Fibroblast of lung (primary cell): ENCODE results near the gene ITGBL1. TPM values are rescaled to one million over a fixed set of nuclear protein-coding genes. Genes with fewer than 3 reads are reported as not detected.

ENCODE experiments used
- DNase-seq, 2 donors: peaks; one replicate each; pipeline versions ENCODE4 v3.0.0 to v3.0.0-alpha.2; 2010; ENCODE audit warnings: low read depth in 2 of 2
- H2AFZ ChIP-seq: 2 replicates; pipeline ENCODE4 v1.5.1; 2012; ENCODE audit warnings: low read length, control low read depth, inconsistent platforms
- H3K27ac ChIP-seq: 2 replicates; pipeline ENCODE4 v1.5.1; 2011; ENCODE audit warnings: low read length, control low read depth; ENCODE audit not compliant: insufficient read depth
- H3K27me3 ChIP-seq: 2 replicates; pipeline ENCODE4 v1.5.1; 2011; ENCODE audit warnings: mild to moderate bottlenecking, low read length; ENCODE audit not compliant: control insufficient read depth, insufficient read depth
- H3K36me3 ChIP-seq: 2 replicates; pipeline ENCODE4 v1.5.1; 2011; ENCODE audit warnings: low read length; ENCODE audit not compliant: control insufficient read depth, insufficient read depth
- H3K4me1 ChIP-seq: 2 replicates; pipeline ENCODE4 v1.5.1; 2011; ENCODE audit warnings: low read length; ENCODE audit not compliant: control insufficient read depth, insufficient read depth; ENCODE audit errors: extremely low read depth
- H3K4me2 ChIP-seq: 2 replicates; pipeline ENCODE4 v1.5.1; 2011; ENCODE audit warnings: low read length, control low read depth; ENCODE audit not compliant: insufficient read depth; ENCODE audit errors: extremely low read depth
- H3K4me3 ChIP-seq, 4 experiments: fragments of 200-600 bp in 1 of 4; sonication (generic) in 1 of 4; replicated peaks in 1 of 4; 2 replicates each; pipeline ENCODE4 v1.5.1; 2011 to 2016; ENCODE audit warnings: low read length in 4 of 4, low read depth in 3 of 4, mild to moderate bottlenecking in 3 of 4, control low read depth in 2 of 4, inconsistent platforms in 1 of 4, mixed read lengths in 1 of 4; ENCODE audit not compliant: insufficient read depth in 1 of 4; ENCODE audit errors: control extremely low read depth in 1 of 4
- H3K79me2 ChIP-seq: 2 replicates; pipeline ENCODE4 v1.5.1; 2012; ENCODE audit warnings: mild to moderate bottlenecking, low read length, inconsistent platforms; ENCODE audit not compliant: control insufficient read depth, insufficient read depth
- H3K9ac ChIP-seq: 2 replicates; pipeline ENCODE4 v1.5.1; 2011; ENCODE audit warnings: mild to moderate bottlenecking, low read length, control low read depth; ENCODE audit not compliant: insufficient read depth
- H3K9me3 ChIP-seq: 2 replicates; pipeline ENCODE4 v1.5.1; 2012; ENCODE audit warnings: low read depth, low read length; ENCODE audit not compliant: control insufficient read depth, insufficient read depth
- H4K20me1 ChIP-seq: 2 replicates; pipeline ENCODE4 v1.5.1; 2011; ENCODE audit warnings: low read length; ENCODE audit not compliant: control insufficient read depth, insufficient read depth; ENCODE audit errors: extremely low read depth
- CTCF ChIP-seq, 2 donors: IDR thresholded peaks in 1 of 2; conservative IDR thresholded peaks in 1 of 2; 1 replicate in 1 of 2; 2 replicates in 1 of 2; pipeline ENCODE4 v1.5.1; 2011 to 2012; ENCODE audit warnings: low read length in 2 of 2, control low read depth in 1 of 2, inconsistent platforms in 1 of 2, low read depth in 1 of 2, mild to moderate bottlenecking in 1 of 2
- EZH2 ChIP-seq: IDR thresholded peaks from 2 replicates; pipeline ENCODE4 v1.5.1; 2012; ENCODE audit warnings: low read length, control low read depth, mild to moderate bottlenecking; ENCODE audit errors: missing control alignments
- polyA plus RNA-seq, 2 donors: library from polyadenylated mRNA; depleted of rRNA in 1 of 2; stranded (reverse) in 1 of 2; unstranded in 1 of 2; fragments of >200 nt; gene quantifications; 2 replicates each; pipeline ENCODE4 v1.2.1, GENCODE V29; 2011 to 2012; ENCODE audit warnings: missing spikeins in 1 of 2
- total RNA-seq: library from RNA; depleted of rRNA; stranded (reverse); fragments of >200 nt; gene quantifications from 2 replicates; pipeline ENCODE4 v1.2.1, GENCODE V29; 2014

ITGBL1 gene
- total and polyA plus RNA-seq, 2 donors (not counting 1 experiment from before 2014, with no cell fraction given), result 45.1 to 87.4 TPM

- H3K4me1 ChIP-seq, result peaks cover 24% of the 10 kb centered on the region
- peak overlapping the region; percentile 66 for H3K27ac ChIP-seq
- H3K9ac ChIP-seq, result no peak overlapping the region
- no peak for TF ChIP-seq CTCF (conservative IDR thresholded peaks at IDR 0.05 in 1 of 2, IDR thresholded peaks at IDR 0.05 in 1 of 2; ENCODE audit: low read depth in 1 of 2, low read length in 2 of 2)
- TF ChIP-seq EZH2, result no peak
- H3K36me3 ChIP-seq, result no peaks in the 10 kb centered on the region
- peaks cover 12% of the 10 kb centered on the region for H3K79me2 ChIP-seq
- no peaks in the 10 kb centered on the region for H4K20me1 ChIP-seq
- H2AFZ ChIP-seq, result no peak overlapping the region
- H3K9me3 ChIP-seq, result no peaks in the 10 kb centered on the region
- H3K27me3 ChIP-seq, result no peaks in the 10 kb centered on the region
- no peak for DNase-seq
- no peak overlapping the region for H3K4me3 ChIP-seq
- H3K4me2 ChIP-seq, result peak overlapping the region; percentile 66
Measured at GRCh38 chr13:101450749-101451130, 1.7 kb upstream of the ITGBL1 start.

GRCh38 chr13:101451641-101452040, 834 bp upstream of the ITGBL1 start:
- Histone ChIP-seq H3K9me3 (no peaks in the 10 kb centered on the region), H3K27me3 (no peaks in the 10 kb centered on the region), H2AFZ (no peak overlapping the region), H3K79me2 (peaks cover 12% of the 10 kb centered on the region), H3K27ac (no peak overlapping the region), H4K20me1 (no peaks in the 10 kb centered on the region), H3K36me3 (no peaks in the 10 kb centered on the region), H3K4me1 (peaks cover 27% of the 10 kb centered on the region), H3K4me2 (no peak overlapping the region), H3K4me3 (no peak overlapping the region), H3K9ac (no peak overlapping the region)
- no peak for TF ChIP-seq CTCF (conservative IDR thresholded peaks at IDR 0.05 in 1 of 2, IDR thresholded peaks at IDR 0.05 in 1 of 2; ENCODE audit: low read depth in 1 of 2, low read length in 2 of 2)
- TF ChIP-seq EZH2, result no peak
- DNase-seq, result peak; percentile 6 to 70

GRCh38 chr13:101453784-101454201, 1.3 kb downstream of the ITGBL1 start:
- Histone ChIP-seq H3K36me3 (no peaks in the 10 kb centered on the region), H3K9ac (peak overlapping the region; percentile 34), H4K20me1 (no peaks in the 10 kb centered on the region), H3K4me3 (peak overlapping the region; percentile 64 to 90 (median 77)), H2AFZ (peak overlapping the region; percentile 23), H3K27me3 (no peaks in the 10 kb centered on the region), H3K9me3 (no peaks in the 10 kb centered on the region), H3K27ac (peak overlapping the region; percentile 61), H3K4me2 (peak overlapping the region; percentile 64), H3K79me2 (peaks cover 16% of the 10 kb centered on the region), H3K4me1 (peaks cover 30% of the 10 kb centered on the region)
- no peak for DNase-seq
- TF ChIP-seq EZH2, result no peak
- TF ChIP-seq CTCF (conservative IDR thresholded peaks at IDR 0.05 in 1 of 2, IDR thresholded peaks at IDR 0.05 in 1 of 2; ENCODE audit: low read depth in 1 of 2, low read length in 2 of 2), result peak; percentile 5 to 26
